HG03378 (cell line): ENCODE data around the gene EHD1.
"Not testable (repeated sequence)": the region's sequence is repeated elsewhere in the genome, so short reads cannot be mapped to it uniquely, and the experiment has no call there.

Source experiments
- ATAC-seq: cut with Tn5 transposase; IDR thresholded peaks from one replicate; pipeline ENCODE4 v1.9.1; 2021; ENCODE audit warnings: mild to moderate bottlenecking, moderate library complexity; ENCODE audit not compliant: unreplicated experiment

The EHD1 gene

DNA sequence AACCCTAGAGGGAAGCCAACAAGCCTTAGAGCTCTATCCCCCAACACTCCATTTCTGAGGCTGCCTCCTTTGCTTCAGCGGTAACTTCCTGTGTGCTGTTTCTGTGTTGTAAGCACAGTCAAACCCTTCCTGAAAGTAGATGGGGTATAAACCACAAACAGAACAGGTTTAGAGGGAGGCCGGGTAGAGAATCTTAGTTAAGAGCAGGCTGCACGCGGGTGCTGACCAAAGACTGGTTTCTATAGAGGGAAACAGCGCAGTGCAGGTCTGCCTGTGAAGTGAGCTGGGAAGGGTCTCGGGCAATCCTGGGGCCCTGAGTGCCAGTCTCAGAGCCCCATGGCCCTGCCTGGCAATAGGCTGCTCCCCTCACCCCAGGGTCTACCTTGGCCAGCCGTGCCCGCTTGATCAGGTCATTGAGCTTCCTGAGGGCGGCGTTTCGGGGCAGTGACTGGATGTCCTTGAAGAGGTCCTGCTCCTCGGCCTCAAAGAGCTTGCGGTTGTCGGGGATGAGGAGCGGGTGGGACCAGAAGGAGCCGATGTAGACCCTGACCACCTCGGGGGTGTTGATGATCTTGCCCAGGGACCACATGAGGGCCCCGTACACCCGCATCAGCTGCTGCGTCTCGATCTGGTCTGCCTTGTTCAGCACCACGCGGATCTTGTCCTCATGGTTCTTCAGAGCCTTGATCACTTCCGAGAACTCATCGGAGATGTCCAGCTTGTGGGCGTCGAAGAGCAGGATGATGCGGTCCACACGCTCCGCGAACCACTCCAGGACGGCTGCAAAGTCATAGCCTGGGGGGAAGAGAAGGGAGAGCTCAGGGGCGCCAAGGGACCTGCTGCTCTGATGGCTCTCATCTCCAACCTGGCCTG lies 18.6 kb downstream of the EHD1 start:
- ATAC-seq, result peak; percentile 69

DNA sequence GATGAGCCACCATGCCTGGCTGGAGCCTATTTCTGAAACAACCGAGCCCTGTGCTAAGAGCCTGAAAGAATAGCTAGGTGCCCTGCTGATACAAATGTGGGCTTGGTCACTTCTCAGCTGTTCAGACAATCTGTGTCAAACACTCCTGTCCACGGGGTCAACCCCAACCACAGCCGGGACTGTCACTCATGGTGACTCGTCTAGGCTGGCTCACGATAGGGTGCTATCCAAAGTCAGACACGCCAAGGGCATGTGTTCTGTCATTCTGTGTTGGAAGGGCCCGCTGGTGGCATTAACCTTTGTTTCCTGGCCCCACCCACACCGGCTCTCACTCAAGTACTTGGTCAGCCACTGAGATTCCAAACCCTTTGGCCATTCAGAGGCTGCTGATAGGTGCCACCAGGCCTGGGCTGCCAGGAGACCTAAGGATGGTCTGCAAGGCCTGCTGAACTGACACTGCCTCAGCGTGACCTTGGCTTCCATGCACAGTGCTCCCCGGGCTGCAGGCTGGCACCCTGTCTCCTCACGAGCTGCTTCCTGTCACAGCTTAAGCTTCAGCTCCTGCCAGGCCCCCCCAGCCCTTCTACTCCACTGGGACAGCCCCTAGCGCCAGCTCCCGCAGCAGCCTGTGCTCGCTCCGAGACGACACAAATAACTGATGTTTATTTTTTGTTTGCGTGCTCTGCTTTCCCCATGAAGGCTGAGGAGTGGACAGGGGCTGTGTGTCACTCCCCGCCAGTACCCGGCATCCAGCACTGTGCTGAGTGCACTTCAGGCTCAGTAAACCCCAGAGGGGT lies 19.8 kb downstream of the EHD1 start:
- ATAC-seq, result no peak

DNA sequence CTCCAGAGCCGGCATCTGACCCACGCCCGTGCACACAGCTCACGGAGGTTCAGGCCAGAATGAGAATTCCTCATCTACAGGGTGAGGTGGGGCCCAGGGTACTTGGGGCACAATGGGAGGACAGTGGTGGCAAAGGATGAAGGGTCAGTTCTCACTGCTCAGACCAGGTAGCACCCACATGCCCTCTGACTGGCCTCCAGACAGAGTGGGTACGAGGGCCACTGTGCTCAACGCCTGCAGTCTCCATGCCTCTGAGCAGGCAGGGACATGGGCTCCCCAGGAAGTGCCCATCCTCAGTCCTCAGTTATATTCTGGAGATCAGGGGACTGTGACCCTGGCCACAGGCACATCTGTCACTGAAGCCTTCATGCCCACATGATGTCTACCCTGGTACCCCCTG lies 20.9 kb downstream of the EHD1 start:
- no peak for ATAC-seq

DNA sequence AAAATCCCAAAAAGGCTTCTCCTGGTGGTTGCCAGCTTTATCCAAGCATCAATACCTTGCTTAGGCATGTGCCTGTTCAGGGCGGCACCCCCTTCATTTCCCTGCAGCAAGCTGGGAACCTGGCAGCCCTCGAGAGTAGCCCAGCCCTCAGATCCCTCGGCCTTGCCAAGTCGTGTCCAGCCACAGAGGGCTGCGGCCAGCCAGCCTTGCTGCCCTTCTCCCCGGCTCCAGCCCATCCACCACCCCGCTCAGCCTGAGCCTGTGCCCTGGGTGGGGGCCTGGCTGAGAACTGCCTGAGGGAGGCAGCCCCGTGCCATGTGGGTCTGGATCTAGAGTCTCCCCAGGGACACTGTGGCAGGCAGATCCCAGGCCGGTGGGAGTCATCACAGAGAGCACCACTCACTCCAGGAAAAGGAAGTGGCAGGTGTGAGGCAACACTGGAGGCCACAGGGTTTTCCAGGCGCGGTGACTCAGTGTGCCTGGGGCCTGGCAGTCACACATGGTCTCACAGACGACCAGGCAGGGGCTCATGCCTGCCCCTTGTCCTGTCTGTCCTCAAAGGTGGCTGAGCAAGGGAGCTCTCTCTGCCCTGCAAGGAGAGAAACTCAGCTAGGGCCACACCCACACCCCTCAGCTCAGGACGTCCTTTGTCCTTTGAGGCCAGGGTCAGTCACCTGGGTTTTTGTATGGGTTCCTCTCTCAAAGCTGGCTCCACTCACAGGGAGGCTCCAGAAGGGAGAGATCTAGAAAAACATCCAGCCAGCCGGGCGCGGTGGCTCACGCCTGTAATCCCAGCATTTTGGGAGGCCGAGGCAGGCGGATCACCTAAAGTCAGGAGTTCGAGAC lies 21.8 kb downstream of the EHD1 start:
- no peak for ATAC-seq

DNA sequence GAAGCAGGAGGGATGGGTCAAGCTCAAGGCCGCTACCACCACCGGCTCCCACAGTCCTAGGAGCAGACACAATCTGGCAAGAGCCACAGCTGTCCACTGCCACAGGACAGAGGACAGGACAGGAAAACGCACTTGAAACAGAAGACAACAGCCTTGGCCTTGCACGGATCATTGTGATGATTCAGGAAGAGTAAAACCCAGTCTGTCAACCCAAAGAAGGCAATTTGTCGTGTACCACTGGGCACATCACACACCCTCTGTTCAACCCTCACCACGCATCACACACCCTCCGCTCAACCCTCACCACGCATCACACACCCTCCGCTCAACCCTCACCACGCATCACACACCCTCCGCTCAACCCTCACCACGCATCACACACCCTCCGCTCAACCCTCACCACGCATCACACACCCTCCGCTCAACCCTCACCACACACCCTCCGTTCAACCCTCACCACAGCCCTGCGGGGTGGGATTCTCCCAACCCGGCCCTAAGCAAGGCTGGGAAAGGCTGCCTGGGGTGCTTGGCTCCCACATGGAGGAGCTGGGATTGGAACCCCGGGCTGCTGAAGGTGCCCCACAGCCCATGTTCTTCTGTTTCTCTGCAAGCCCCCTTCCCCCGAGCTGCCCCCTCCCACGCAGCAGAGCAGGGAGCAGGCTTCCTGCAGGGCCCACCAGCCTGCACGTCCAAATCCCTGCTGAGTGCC lies 22.7 kb downstream of the EHD1 start:
- no peak for ATAC-seq

DNA sequence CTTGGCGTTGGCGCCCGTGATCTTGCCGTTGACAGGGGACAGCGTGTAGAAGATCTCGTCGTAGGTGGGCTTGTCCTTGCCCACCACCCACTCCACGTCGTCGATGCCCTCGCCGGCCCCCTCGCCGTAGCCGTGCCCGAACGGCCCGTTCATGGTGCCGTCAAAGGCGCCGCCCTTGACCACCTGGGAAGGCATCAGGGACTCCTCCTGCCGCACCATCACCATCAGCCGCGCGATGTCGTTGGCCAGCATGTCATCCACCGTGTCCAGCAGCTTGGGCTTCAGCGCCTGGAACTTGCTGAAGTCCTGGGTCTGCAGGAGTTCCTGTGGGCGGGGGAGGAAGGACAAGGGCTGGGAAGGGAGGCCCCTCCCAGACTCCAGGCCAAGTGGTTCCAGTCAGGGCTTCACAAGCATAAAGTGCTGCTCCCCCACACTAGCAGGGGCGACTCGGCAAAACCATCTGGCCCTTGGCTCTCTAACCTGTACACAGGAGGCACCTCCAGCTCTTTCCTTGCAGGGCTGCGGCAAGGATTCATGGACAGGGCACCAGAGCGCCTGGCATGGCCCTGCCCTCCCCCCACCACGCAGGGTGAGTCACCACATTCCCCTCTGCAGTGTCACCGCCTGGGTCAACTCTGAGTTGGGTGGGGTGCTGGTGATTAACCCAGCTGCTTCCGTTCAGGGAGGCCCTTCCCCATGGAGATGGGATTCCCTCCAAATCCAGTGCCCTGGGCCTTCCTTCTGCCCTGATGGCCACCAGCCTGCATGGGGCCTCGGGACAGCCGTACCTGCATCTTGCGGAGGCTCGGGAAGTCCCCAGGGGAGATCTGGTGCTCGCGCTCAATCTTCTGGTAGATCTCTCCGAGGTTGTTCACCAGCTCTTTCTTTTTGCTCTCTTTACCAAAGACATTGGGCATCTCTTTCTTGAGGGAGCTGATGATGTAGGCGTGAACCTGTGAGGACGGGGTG lies 23.6 kb downstream of the EHD1 start:
- no peak for ATAC-seq

DNA sequence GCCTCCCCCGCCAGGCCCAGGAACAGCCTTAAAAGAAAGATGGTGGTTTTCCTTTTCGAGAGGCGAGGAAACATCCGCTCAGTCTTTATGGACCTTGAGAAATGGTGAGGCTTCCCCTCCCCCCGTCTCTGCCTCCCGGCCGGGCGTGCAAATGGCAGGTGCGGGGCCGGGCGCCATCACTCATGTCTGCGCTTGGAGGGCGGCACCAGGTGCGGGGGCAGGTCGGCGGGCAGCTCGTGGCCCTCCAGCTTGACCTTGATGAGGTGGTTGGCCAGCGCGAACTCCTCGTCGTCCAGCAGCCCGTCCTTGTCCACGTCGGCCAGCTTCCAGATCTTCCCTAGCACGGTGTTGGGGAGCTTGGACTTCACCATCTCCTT lies 24.3 kb downstream of the EHD1 start:
- no peak for ATAC-seq

DNA sequence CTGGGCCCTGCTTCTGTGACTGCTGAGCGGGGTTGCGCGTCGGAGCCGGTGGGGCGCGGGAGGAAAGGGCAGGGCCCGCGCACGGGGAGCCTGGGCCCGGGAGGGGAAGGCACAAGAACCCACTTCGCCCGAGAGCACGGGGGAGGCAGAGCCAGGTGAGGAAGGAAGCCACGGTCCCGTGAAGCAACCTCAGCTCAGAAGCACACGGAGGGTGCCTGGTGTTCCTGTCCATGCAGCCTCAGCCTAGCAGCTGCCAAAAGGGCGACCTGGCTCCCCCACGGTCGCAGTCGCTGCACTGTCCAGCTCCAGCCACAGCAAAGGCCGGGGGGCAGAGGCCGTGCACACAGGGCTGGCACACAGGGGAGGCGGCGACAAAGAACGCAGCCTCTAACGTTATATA lies 24.7 kb downstream of the EHD1 start:
- no peak for ATAC-seq

DNA sequence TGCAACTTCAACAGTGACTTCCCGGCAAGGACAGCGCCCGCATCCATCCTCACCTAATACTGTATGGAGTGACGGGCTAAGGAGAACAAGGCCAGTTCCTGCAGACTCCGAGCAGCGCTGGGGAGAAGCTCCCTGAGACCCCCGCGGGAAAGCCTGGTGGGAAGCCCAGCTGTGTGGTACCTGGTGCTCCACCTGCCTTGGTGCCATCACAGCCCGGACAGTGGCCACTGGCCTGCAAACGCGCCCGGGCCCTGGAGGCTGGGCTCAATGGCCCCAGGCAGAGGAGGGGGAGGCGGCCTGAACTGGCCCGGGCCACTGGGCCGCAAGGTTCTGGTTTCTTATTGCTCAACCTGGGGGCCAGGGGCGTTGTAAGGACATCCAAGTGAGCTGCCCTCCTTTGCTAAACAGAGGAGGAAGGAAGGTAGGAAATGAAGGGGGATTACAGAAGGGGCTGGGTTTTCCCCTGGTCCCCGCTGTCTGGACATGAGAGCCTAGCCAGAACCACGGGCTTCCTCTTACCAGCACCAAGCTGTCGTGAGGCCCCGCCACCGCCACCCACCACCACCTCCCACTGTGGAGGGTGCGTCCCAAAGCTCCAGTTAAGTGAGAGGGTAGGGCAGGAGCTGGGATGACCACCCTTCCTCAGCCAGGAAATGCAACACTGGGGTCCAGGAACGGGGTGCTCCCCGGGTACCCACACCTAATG lies 25.5 kb downstream of the EHD1 start:
- ATAC-seq, result no peak

DNA sequence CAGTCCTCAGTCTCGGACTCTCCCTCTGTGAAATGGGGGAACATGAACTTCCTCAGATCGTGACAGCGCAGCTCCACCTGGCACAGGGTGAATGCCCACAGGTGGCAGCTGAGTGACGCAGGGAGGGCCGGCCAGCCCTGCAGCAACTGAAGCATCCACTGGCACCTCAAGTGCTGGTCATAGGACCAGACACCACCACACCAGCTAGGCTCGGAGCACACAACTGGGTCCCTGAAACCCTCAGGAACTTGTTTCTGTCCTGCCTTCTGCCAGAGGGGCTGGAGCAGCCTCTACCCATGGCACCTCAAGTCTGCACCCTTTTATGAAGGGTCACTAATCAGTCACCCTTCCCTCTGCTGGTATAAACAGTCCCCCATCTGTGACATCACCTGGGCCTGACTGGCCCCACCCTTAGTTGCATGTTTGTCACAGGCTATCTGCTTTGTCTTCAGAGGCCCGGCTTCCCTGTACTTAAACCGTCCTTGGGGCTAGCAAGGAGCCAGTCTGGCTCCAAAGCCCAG lies 26.5 kb downstream of the EHD1 start:
- ATAC-seq, result peak; percentile 10

DNA sequence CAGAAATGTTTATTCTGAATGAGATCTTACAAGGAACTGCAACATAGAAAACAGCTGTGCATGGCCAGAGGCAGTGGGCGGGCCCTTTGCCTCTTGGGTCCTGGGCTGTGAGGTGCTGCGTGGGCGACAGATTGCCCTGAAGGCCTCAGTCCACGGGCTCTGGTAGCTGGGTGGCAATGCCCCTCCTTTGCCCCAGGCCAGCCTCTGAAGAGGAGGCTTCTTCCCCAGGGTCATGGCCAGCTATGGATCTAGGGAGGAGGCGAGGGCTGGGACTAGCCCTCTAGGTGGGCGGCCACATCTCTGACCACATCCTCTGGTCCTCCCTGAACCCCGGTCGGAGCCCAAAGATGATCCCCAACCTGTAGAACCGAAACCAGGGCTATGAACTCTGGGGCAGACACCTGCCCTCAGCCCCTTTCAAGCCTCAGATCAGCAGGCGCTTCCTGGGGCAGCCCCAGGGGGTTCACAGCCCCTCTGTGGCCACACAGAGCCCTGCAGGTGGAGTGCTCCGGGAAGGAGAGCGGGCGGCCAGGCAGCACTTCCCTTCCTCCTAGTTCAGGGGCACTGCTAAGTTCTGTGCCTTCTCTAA lies 27.3 kb downstream of the EHD1 start:
- peak; percentile 53 for ATAC-seq

DNA sequence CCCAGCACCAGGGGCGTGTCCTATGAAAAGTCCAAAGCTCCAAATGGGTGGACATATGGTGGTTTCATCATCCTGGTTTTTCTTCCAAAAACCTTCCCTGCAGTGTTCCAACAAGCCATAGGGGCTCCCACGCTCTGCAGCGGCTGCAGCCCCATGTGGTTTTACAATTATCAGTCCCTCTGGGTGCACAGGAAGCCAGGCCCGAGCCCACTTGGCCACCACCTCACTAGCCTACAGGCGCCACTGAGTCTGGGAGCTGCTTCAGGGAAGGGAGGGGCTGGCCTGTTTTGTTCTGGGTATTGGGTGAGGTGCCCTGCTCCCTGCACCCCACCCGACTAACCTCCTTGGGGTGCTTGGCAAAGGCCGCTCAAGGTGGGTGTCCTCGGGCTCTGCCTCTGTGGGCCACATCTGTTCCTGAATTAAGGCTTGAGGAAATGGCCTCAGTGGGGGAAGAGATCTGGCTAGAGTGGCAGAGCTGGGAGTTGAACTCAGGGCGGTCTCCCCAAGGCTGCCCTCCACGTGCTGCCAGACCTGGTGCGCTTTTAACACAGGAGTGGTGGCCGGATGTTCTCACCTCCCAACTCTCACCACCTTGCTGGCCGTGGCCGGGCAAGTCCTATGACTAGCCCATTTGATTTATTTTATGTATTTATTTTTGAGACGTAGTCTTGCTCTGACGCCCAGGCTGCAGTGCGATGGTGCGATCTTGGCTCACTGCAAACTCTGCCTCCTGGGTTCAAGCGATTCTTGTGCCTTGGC lies 28.6 kb downstream of the EHD1 start:
- no peak for ATAC-seq

DNA sequence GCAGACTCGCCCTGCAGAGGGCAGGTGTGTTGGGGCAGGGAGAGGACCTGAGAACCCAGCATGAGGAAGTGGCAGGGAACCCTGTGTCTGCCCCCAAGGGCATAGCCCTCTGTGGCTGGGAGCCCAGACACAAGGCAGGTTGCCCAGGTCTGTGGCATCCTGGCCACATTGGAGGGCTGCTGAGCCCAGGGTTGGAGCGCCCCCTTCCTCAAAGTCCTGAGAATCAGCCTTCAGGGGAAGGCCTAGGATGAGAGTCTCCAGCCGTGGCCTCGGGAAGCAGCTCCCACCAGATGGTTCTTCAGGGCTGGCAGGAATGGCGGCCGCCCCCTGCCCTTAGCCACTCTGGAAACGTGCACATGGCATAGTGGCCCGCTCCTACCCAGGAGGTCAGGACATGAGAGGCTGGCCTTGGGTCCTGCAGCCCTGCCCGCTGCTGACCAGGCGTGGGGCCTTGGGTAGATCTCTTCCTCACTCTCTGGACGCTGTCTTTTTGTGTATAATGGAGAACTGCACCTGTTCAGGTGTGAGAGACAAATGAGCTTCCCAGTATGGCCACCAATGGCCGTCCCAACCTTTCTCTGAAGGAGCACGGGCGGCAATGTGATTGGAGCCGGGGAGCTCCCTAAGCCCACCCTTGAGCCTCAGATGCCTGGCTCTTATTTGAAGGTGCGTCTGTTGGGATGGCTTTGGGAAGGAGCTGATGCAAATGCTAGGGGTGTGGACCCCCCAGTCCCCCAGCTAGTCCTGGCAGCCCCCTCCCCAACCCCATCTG lies 29.4 kb downstream of the EHD1 start:
- no peak for ATAC-seq

DNA sequence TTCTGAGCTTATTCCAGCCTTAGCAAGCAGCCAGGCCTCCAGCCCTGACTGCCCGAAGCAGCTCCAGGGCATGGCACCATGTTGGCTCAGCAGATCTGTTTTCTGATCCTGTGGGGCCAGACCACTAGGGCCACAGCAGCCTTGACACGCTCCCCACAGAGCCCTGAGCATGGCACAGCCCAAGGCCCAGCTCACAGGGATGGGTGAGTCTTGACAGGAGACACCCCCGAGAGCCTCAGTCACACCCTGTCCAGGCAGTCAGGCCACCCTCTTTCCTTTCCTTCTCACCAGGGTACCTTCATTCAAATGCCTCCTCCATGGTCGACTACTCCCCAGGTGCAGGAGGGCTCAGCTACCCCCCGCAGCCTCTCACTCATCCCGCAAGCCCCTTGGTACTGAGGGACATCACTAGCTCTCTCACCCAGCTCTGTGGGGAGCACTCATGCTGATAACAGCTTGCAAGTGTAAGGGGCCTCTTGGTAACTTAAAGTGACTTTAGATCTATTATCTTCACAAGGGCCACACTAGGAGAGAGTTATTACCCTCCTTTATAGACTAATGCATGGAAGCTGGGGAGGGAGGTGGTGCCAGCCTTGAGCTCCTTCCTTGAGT lies 30.1 kb downstream of the EHD1 start:
- no peak for ATAC-seq

DNA sequence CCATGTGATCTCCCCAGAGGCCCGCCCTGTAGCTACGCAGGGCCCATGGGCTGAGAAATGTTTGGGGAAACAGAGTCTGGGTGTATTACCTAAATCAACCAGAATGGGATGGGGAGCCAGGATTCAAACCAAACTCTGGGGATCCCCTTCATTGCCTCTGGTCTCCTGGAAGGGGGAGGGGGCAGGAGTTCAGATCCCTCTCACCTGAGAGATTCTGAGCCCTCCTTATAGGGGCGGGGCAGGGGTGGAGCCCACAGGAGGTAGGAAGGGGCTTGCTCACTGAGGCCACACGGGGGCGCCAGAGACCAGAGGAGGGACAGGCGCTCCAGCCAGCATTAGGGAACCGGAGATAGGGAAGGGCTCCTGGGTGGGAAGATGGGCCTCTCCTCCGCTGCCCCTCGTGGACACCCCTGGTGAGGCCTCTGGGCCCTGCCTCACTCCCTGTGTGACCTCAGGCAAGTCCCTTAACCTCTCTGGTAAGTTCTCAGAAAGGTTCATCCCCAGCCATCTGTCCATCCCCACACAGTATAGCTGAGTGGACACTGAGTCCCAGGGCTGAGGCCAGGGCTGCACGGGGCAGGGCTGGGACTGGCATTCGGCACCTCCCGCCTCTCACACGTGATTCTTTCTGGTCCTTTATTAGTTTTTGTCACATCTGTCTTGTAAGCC lies 31.3 kb downstream of the EHD1 start:
- no peak for ATAC-seq

DNA sequence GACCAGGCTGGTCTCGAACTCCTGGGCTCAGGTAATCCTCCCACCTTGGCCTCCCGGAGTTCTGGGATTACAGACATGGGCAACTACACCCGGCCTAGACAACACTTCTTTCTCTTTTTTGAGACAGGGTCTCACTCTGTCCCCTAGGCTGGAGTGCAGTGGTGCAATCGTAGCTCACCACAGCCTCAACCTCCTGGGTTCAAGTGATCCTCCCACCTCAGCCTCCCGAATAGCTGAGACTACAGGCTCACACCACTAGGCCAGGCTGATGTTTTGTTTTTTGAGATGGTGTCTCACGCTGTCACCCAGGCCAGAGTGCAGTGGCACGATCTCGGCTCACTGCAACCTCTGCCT lies 32.7 kb downstream of the EHD1 start:
- ATAC-seq, result not testable (repeated sequence)
